GM21529 (cell line): Measurements from ENCODE around the gene DNAH12.
"Not testable (repeated sequence)": the region's sequence is repeated elsewhere in the genome, so short reads cannot be mapped to it uniquely, and the experiment has no call there.

Experiments used
- ATAC-seq: cut with Tn5 transposase; IDR thresholded peaks from one replicate; pipeline ENCODE4 v1.9.1; 2021; ENCODE audit not compliant: unreplicated experiment

Gene DNAH12

DNA sequence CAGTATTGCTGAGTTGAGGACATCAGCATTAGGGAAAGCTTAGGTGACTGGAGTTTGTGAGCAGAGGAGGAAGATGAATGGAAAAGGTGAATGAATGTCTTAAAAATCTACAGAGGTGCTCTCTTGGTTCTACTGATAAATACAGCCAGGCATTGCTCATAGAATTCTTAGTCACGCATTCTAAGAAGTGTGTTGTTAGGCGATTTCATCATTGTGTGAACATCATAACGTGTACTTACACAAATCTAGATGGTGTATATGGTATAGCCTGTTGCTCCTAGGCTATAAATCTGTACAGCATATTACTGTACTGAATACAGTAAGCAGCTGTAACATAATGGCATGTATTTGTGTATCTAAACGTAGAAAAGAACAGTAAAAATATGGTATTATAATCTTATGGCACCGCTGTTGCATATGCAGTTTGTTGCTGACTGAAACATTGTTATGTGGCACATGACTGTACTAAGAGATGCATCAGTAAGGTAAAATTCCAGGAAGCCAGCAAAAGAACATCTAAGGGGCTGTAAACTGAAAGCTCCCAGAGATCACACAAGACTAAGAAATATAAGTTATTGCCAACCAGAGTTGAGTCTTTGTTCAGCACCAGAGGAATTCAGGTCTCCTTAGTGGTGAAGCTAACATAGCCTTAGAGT is 208.7 kb downstream of the DNAH12 start:
- ATAC-seq: no peak

DNA sequence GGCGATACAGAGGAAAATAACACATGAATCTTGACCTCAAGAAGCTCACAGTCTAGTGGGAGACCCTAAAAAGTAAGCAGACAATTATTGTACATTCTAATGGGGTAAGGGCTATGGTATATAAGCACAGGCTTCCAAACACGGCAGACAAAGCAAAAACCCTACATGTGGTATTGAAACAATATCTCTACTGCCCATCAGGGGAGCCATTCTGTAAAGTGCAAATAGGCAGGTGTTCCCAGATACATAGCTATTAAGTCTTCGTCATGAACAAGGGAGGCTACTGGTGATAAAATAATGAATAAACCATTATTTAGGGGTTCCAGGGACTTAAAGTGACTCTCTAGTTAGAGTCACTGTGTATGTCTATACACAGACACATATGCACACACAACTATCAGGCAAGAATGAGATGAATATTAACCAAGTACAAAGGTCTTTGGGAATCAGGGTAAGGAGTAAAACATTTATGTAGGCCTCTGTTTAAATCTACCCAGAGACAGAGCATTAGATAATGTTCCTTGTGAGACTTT is 213.0 kb downstream of the DNAH12 start:
- no peak for ATAC-seq

DNA sequence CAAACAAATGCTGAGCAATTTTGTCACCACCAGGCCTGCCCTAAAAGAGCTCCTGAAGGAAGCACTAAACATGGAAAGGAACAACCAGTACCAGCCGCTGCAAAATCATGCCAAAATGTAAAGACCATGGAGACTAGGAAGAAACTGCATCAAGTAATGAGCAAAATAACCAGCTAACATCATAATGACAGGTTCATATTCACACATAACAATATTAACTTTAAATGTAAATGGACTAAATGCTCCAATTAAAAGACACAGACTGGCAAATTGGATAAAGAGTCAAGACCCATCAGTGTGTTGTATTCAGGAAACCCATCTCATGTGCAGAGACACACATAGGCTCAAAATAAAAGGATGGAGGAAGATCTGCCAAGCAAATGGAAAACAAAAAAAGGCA is 217.6 kb downstream of the DNAH12 start:
- not testable (repeated sequence) for ATAC-seq

DNA sequence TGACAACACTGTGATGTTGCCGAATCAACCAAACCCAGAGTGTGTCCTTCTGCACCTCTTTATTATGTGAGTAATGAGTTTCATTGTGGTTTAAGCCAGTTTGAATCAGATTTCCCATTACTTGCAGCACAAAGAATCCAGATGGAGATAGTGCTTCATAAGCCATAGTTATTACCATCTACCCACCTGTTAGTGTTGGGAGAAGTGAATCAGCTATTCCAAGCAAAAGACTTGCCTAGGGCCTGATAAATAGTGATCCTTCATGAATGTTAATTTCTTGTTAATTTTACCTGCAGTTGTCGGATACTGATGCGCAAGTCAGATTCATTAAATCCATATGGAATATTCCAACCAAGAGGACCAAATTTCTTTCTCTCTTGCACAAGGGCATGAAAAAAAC is 229.9 kb downstream of the DNAH12 start:
- no peak for ATAC-seq

DNA sequence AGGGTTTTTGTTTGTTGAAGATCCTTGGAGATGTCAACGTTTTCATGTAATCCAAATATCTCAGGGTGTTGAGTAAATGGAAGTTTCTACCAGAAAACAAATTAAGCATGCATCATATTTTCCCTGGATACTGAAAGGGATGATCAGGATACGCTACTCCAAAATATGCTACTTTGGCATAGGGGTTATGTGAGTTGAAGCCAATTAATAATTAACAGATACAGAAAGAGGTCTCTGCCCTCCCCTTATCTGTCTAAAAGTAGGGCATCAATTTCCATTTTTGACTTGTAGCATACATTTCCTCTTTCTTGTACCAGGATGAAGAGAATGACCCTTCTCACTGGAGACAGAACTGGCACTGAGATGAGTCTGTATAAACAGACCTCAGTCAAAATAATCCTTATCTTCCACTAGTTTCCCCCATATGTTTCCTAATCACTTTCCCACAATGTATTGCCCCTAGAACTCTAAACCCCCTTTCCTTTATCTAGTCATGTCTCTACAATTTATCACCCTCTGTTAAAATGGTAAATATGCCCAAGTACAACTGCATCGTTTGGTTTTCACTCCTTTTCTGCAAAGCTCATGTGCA is 234.3 kb downstream of the DNAH12 start:
- ATAC-seq: no peak

DNA sequence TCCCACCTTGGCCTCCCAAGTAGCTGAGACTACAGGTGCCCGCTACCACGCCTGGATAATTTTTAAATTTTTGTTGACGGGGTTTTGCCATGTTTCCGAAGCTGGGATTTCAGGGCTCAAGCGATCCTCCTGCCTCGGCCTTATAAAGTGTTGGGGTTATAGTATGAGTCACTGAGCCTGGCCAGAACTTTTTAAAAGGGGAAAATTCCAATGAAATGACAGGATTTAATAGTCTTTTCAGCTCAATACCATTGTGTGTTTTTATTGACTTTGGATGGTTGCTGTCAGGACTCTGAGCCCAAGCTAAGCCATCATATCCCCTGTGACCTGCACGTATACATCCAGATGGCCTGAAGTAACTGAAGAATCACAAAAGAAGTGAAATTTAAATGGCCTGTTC is 240.6 kb downstream of the DNAH12 start:
- ATAC-seq: not testable (repeated sequence)

DNA sequence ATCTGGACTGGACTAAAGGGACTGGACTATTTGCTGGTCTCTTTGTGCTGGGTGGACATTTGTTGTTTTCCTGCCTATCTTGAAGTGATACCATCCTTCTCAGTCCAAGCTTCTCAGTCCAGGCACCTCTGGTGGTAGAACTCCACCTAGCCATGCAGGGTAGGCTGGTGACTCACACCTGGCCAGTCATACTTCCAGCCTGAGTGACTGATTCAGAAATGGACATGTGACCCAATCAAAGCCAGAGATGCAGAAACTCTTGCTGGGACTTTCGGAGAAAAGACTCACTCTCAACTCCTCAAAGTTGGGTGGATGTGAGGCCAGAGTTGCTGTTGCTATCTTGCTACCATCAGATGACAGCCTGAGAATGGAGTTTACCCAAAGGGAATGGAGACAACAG is 246.1 kb downstream of the DNAH12 start:
- no peak for ATAC-seq

DNA sequence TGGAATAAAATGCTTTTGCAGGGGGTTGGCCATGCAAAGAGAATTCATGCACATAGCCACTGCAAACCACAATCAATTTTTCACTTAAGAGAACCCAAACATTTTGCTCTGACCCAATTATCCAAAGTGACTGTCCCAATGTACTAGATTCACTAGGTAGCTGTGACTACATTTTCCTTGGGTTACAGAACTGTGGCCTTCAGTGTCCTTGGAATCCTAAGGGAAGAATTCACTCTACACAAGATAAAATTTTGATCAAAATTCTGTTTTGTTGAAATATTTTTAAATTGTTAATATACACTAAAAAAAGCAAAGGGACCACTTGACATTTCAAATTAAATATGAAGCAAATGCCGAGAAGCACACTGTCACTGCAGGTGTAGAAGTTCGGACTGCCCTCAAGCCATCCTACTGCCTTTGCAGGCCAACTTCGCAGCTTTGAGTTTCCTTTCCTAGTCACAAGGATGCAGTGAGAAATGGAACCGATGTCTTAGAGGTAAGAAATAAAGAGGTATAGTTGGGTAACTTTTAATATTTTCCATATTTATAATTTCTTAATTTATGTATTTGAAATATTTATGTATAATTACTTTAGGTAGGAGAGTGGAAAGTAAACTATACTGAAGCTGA is 251.1 kb downstream of the DNAH12 start:
- no peak for ATAC-seq

DNA sequence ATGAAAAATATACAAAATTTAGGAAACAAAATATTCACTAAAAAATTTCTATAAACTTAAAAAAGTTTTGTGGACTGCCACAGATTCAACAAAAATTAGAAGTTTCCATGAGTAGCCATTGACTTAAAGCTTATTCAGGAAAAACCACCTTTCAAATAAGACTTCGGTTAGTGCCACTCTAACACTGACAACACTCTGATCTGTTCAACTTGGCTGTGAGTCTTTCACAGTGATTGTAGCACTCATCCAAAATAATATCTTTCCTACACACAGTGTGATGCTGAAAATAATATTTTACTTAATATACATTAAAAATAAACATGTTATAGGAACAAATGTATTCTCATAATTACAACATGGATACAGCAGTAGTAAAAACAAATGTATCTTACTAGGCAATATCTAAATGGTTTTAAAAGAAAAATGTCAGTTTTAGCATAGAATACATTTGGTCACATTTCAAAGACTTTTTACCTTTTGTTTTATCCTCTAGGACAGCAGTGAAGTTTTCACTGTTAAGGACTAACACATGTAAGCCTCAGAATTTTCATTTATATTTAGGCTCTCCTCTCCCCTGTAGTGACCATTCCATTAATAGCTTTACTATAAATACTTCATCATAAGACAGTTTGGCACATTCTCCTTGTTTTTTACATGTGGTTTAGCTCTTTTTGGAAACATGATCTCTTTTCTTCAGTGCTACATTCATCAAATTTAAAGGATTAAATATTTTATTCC is 251.8 kb downstream of the DNAH12 start, which contains the start of gene ASB14:
Gene ASB14, minus strand, starts transcription at position 527 of the 738 bp plus-strand sequence. CDS start 652 bp downstream, outside the sequence.
- ATAC-seq: no peak

DNA sequence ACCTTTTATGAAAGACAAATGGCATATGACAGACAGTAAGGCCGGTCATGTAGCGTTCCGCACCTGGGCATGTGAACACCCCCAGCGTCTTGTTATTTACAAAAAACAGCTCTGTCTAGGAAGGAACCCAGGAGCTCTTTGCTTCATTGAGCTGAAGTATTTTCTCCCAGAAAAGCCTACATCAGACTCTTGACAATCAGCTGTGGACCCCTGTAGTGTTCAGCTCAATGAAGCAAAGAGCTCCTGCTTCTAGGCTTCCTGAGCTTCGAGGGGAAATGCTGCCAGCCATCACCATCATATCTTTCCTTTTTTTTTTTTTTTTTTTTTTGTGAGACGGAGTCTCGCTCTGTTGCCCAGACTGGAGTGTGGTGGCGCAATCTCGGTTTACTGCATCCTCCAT is 255.7 kb downstream of the DNAH12 start:
- no peak for ATAC-seq

DNA sequence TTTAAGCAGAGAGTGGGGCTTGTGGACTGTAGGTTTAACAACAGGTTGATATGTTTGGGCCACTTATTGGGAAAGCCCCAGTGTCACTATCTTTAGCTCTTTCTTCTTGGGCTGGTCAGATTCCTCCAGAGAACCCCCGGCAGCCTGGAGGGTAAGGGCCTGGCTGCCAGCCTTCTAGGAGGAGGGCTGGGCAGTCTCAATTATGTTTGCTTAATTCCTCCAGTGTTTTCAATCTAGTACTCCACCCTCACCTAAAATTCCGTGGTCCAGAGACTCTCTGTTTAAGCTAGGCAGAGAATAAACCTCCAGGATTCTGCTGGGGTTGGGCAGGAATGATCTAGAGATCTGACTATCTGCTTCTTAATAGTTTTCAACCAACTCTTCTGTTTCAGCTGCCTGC is 256.9 kb downstream of the DNAH12 start:
- ATAC-seq: no peak

DNA sequence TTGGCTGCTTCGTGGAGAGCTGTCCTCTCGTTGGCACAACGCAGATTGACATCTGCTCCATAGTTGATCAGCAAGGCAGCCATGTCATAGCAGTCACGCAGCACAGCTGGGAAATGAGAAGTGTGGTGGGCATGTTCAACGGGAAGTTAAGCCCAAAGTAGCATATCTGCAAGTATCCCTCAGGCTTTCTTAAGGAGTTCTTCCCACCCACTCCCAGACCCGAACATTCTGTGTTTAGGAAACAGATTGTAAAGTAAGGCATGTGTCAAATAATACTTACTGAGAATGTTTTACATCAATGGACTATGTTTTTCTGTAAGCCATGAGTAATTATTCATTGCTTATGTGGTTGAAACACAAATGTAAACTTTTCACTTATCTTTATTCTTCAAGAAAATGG is 260.8 kb downstream of the DNAH12 start:
- ATAC-seq: no peak

DNA sequence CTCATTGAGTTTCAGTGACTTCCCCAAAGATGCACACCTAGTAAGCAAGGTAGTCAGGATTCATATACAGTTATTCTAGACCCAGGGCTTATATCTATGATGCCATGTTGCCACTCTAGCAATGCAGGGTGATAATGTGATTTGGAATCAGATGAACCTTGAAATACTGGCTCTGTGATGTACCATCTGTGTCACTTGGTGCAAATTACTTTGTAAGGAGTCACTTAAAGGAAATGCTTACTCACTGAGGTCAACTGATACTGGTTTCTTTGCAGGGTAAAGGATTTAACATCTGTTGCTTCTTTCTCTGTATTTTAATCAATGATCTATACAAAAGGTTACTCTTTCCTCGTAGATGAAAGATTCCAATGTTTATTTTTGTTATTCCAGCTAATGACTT is 262.4 kb downstream of the DNAH12 start:
- no peak for ATAC-seq

DNA sequence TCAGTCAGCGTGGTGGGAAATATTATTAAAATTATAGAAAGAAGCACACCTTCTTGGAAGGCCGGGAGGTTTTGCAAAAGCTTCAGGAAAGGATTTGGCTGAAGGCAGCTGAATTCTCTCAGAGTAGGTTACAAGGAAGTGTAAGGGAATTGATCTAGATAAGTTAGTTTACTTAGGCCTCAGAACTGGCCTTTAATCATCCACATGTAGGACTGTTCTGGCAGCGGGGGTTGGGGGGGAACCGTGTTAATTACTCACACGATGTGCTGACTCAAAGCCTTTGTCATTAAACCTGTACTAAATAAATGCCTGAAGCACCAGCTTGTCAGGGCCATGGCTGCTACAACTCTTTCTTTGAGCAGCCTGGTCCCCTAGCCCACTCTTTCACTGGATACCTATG is 264.5 kb downstream of the DNAH12 start:
- ATAC-seq: no peak

DNA sequence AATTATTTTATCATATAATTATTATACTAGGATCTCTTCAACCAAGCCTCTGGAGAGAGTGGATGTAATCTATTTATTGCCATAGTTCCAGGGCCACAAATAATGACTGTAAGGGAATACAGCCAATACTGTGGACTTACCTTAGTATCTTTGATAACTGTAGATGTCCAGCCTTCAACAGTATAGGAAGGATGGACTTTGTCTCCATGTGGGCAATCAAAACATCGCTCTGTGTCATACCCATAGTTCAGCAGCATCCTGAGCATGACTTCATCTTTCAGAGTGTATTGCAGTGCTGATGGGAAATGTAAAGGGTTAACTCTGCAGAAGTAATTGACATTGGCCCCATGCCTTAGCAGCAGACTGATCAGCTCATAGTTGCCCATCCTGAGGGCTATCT is 265.9 kb downstream of the DNAH12 start:
- no peak for ATAC-seq

DNA sequence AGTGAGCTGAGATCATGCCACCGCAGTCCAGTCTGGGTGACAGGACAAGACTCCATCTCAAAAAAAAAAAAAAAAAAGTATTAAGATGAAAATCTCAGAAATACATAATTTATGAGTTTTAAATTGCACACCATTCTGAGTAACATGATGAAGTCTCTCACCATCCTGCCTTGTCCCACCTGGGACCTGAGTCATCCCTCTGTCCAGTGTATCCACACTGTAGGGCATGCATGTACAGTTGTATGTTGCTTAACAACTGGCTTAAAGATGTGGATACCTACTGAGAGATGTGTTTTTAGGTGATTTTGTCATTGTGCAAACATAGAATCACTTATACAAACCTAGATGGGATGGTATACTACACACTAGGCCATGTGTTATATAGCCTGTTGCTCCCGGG is 268.8 kb downstream of the DNAH12 start:
- no peak for ATAC-seq

DNA sequence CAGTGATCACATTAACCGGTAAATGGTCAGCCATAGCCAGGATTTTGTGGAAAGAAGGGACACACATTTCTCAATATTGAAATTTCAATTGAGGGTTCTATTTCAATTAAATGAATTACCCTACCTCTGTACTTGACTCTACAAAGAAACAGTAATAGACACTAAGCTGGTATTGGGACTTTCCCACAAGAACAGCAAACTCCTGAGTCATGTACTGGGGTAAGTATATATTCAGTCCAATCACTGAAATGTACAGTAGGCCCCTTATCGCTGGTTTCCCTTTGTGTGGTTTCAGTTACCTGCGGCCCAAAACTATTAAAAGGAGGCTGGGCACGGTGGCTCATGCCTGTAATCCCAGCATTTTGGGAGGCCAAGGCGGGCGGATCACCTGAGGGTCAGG is 269.3 kb downstream of the DNAH12 start:
- ATAC-seq: no peak

DNA sequence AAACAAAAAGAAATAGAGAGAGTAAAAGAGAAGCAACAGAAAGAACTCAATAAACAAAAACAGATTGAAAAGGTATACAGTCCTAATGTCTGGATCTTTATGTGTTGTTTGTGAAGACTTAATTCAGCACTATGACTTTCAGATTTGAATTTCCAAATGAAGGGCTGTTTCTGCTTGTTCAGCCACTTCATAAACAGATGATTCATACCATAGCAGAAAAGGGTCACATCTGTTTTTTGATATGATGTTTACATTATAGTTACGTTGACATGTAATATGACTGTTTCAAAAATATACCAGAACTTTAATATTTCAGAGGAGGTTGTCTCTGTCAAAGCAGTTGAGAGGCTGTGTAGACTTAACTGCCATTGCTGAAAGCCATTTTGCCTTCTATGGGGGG is 275.7 kb downstream of the DNAH12 start:
- ATAC-seq: no peak

DNA sequence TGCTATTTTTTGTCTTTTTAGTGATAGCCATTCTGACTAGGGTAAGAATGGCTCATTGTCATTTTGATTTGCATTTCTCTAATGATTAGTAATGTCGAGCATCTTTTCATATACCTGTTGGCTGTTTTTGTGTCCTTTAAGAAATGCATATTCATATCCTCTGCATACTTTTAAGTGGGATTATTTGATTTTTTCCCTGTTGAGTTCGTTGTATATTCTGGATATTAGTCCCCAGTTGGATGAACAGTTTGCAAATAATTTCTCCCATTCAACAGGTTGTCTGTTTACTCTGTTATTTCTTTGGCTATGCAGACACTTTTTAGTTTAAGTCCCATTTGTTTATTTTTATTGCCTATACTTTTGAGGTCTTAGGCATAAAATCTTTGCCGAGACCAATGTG is 282.2 kb downstream of the DNAH12 start:
- no peak for ATAC-seq

DNA sequence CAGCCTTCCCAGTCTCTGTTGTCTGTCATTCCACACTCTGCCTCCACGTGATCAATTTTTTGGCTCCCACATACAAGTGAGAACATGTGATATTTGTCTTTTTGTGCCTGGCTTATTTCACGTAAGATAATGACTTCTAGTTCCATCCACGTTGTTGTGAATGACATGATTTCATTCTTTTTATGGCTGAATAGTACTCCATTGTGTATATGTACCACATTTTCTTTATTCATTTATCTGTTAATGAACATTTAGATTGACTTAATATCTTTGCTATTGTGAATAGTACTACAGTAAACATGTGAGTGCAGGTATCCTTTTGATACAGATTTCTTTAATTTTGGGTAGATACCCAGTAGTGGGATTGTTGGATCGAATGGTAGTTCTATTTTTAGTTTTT is 283.0 kb downstream of the DNAH12 start:
- ATAC-seq: no peak

DNA sequence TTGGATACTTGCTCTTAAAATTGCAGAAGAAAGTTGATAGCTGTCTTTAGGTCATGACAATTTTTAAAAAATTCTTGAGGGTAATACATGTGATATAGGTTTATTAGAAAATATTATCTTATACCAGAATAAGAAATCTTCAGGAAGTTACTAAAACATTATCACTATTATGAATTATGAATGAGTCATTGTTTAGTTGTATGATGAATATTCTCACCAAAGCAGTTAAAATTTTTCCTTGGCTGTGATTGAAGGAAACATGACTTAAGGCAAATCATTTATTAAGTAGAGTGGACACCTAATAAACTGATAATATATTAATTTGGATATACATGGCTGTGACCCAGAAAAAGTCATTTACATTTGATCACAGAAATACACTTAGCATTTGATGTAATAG is 286.5 kb downstream of the DNAH12 start:
- ATAC-seq: no peak

DNA sequence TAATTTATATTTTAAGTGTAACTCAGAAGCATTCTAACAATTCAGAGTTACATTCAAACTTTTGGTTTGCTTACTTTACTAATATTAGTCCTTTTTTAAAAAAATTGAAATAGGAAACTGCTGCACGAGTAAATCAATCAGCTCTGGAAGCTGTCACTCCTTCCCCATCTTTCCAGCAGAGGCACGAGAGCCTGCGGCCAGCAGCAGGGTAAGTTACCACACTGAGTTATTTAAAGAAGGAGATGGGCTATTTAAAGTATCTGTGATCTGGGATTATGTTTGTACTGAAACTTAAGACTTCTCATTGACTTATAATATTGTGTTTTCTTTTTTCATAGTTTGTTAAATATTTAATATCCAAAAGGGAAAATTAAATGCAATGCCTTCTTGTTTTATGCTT is 287.3 kb downstream of the DNAH12 start:
- ATAC-seq: no peak
